Stimulated activated CD4-positive, alpha-beta T cell treated with anti-CD3 and anti-CD28 coated beads, Interleukin-1b, Interleukin-23, amount 100 ng/mL, for 4 hours (primary cell): Measurements from ENCODE around the gene TPM1.
"Not testable (repeated sequence)": the region's sequence is repeated elsewhere in the genome, so short reads cannot be mapped to it uniquely, and the experiment has no call there.

ENCODE experiments used
- DNase-seq, 2 donors: peaks; one replicate each; pipeline ENCODE4 v3.0.0-alpha.2; 2020; ENCODE audit warnings: low read depth in 2 of 2

The TPM1 gene

DNA sequence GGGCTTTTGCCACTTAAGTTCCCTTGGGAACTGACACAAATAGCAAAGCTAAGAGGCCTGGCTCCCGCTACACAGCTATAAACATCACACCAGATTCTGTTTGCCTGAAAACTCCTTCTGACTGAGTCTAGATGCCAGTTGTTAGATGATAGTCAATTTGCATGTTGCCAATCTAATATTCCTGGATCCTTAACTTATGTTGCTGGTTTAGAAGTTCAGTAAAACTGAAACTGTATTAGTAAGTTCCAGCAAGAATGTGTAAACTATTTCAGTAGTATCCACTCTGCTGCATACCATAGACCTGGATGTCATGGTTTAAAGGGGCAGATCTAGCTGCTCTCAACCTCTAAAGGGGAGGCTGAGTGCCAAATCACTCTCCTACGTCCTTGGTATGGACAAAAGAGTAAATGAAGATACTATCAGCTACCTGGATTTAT is 52.0 kb downstream of the TPM1 start:
- no peak for DNase-seq

DNA sequence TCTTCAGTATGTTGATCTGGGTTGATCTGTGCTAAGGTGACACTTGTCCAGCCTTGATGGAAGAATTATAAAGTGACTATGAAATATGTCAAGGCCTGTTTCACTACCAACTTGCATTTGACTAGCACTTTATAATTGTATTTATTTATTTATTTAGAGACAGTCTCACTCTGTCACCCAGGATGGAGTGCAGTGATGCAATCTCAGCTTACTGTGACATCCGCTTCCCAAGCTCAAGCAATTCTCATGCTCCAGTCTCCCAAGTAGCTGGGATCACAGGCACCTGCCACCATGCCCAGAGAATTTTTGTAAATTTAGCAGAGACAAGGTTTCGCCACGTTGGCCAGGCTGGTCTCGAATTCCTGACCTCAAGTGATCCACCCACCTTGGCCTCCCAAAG is 53.6 kb downstream of the TPM1 start:
- no peak for DNase-seq

DNA sequence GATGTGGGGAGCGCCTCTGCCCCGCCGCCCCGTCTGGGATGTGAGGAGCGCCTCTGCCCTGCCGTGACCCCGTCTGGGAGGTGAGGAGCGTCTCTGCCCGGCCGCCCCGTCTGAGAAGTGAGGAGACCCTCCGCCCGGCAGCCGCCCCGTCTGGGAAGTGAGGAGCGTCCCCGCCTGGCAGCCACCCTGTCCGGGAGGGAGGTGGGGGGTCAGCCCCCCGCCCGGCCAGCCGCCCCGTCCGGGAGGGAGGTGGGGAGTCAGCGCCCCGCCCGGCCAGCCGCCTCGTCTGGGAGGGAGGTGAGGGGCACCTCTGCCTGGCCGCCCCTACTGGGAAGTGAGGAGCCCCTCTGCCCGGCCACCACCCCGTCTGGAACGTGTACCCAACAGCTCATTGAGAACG is 56.4 kb downstream of the TPM1 start:
- not testable (repeated sequence) for DNase-seq

DNA sequence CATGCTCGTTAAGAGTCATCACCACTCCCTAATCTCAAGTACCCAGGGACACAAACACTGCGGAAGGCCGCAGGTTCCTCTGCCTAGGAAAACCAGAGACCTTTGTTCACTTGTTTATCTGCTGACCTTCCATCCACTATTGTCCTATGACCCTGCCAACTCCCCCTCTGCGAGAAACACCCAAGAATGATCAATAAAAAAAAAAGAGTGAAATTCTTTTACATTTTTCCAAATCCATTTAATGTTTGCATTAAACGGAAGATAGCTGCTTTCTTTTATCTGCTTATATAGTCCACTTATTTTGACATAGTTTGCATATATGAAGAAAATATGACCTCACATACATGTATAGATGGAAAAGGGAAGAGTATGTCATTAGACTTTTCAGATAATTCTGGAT is 57.0 kb downstream of the TPM1 start:
- DNase-seq: not testable (repeated sequence)

DNA sequence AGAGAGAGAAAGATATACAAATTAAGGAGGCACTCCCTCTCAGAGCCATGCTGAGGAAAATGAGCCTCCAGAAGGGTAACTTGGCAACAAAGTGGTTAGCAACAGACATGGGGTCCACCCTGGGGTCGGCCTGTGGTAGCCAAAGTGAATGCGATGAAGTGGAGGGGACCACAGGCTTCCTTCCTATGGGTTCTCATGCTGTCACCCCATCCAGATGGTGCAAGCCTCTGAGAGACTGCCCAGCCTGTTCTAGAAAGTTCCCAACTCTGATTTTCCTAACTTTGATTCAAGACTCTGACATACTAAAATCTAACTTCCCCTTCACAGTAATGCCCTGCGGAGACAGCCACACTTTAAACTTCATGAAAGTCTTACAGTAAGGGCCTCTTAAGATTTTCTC is 60.9 kb downstream of the TPM1 start:
- DNase-seq: no peak

DNA sequence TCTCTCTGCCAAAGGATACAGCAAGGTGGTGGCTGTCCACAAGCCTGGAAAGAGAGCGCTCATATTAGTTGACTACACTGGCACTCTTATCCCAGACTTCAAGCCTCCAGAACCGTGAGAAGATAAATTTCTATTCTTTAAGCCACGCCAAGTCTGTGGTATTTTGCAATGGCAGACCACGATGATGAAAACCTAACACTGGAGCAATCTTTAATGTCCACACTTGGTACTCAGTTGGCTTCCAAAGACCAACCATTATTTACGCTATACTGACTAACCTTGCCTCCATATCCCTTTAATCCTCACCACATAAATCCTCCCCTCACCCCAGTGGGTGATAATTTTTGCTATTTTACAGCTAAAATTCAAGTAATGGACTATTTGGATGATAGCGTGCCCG is 62.2 kb downstream of the TPM1 start:
- DNase-seq: no peak

DNA sequence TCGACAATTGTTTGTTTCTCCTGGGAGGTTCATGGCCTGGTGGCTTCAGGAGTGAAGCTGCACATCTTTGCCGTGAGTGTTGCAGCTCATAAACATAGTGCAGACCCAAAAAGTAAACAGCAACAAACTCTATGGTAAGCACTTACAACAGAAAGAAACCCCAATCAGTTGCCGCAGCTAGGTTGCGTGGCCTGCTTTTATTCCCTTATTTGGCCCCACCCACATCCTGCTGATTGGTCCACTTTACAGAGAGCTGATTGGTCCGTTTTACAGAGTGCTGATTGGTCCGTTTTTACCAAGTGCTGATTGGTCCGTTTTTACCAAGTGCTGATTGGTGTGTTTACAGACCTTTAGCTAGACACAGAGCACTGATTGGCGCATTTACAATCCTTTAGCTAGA is 62.8 kb downstream of the TPM1 start:
- not testable (repeated sequence) for DNase-seq

DNA sequence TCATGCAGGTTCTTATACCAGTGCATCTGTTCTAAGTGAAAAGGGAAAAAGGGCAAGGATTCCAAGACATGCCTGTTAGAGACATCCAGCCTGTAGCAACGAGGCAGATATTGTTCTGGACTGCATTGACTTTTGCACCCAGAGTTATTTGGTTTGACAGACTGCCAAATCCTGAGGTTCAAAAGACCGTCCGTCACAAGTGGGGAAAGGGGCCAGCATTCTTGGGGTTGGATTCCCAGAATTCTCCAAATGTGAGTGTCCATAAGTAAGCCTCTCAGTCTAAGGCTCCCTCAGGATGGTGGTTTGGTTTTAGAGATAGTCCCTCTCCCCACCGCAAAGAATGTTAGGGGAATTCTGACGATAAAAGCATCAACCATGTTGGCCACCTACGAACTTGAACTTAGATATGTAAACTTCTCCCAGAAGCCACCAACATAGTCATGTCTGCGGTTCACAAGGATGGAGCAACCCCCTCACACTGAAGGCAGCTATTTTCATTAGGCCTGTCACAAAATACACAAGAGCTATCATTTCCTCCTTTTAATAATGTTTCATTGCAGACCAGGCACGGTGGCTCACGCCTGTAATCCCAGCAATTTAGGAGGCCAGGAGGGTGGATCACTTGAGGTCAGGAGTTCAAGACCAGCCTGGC is 65.5 kb downstream of the TPM1 start:
- no peak for DNase-seq

DNA sequence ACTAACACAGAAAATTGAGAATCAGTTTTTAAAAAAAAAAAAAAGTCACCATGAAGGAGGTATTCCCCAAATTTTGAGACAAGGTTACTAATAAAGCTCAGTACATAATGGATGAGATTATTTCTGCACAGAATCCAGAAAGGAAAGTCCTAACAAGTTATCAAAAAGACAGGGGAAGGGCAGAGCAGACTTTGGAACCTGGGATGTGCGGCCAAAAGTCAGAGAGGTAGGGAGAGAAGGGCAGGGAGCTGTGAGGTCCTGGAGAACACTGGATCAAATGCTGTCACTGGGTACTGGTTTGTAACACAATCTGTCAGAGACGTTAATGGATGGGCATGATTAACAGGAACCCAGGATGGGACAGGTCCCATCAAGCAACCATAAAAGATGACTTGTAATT is 67.0 kb downstream of the TPM1 start:
- no peak for DNase-seq

DNA sequence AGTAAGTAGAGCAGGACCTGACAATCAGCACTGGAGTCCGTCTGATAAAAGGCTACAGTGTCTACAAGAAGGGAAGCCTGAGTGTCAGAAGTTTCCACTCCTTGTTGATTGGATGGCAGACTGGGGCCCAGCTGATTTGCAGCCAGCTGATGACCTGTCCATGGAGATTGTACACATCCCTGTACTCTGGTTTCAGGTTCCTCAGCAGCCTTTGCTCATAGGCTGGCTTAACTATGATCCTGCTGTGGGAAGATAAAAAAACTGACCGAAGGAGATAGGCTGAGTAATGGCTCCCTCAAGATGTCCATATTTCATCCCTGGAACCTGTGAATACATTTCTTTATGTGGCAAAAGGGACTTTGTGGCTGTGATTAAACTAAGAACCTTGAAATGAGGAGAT is 67.4 kb downstream of the TPM1 start:
- no peak for DNase-seq

DNA sequence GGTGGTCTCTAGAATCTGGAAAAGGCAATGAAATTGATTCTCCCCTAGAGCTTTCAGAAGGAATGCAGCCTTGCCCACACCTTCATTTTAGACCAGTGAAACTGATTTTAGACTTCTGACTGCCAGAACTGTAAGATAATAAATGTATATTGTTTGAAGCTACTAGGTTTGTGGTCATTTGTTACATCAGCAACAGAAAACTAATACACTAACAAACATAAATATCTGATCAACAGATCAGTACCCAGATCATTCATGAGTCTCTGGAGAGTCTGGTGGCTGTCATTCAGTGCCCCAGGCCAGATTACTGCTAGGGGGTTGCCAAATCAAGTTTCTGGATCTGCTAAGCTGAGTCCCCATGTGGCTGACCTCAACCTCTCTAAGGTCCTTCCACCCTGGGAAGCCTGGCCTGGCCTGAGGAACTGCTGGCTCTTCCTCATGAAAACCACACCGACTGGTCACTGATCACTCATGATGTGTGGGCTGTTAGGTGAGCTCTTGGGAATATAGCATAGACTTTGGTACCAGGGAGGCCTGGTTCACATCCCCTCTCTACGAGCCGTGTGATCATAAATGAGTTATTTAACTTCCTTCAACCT is 68.0 kb downstream of the TPM1 start:
- no peak for DNase-seq

DNA sequence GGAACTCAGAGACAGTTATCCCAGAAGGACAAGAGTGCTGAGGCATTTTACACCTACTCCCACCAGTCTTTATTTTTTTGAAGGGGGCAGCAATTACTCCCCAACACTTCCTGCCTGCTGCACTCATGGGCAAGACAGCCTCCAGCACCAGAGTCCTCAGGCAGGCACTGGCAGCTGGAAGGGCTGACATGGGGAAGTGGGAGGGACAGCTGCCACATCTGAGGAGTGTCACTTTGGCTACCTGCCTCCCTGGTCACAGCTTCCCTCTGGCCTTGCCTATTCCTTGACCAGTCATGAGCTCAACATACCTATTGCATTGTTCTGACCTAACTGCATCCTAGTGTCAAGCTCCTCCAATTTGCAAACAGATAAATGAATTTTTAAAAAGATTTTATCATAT is 68.9 kb downstream of the TPM1 start:
- DNase-seq: no peak

DNA sequence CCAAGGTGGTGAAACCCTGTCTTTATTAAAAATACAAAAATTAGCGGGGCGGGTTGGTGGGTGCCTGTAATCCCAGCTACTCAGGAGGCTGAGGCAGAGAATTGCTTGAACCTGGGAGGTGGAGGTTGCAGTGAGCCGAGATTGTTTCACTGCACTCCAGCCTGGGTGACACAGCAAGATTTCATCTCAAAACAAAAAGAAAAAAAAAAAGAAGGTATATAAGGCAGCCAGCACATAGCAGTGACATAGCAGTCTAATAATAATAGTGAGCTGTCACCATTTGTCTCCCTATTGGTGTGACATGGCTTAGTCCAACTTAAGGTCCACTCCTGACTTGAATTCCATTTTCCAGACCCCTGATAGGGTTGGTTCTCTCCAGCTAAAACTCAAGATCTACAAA is 70.3 kb downstream of the TPM1 start:
- no peak for DNase-seq

DNA sequence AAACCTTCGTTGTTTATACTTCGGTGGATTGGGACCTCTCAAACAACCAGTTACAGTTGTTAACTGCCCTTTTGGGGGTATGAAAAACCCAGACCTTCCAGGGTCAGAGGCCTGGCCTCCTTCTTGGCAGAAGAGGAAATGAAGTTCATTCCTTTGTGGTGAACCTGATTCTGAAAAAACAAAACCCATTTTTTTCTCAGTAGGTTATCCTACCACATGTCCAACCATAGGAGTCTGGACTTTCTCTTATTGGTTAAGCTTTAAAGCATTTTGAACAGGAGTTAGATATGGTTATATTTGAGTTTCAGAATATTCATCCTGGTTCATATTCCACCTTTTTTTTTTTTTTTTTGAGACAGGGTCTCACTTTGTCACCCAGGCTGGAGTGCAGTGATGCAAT is 71.9 kb downstream of the TPM1 start:
- no peak for DNase-seq
